Activated CD8-positive, alpha-beta T cell treated with anti-CD3 and anti-CD28 coated beads for 36 hours (primary cell): Measurements from ENCODE around the gene TRAFD1. TPM values are rescaled to one million over a fixed set of nuclear protein-coding genes. Genes with fewer than 3 reads are reported as not detected.

ENCODE experiments used
- ATAC-seq: fragments of 200-7000 bp; cut with Tn5 transposase; one replicate; pipeline ENCODE4 v1.10.0; 2021; ENCODE audit warnings: mild to moderate bottlenecking, moderate library complexity
- CTCF ChIA-PET: fragments of 350-600 bp; sonication (Branson Sonifier 250); formaldehyde crosslinking; loops from one replicate; lab custom pipeline; 2021; ENCODE audit warnings: antibody characterized with exemption; lab: Charles Lee
- POLR2A ChIA-PET: fragments of 350-600 bp; sonication (Branson Sonifier 250); formaldehyde crosslinking; loops from one replicate; lab custom pipeline; 2021; ENCODE audit warnings: antibody characterized with exemption; lab: Charles Lee
- DNase-seq: peaks from one replicate; pipeline ENCODE4 v3.0.0-alpha.2; 2020
- H3K27ac Mint-ChIP-seq: one replicate; pipeline ENCODE4 v1.8.0; 2021; ENCODE audit warnings: mild to moderate bottlenecking, mixed read lengths
- H3K27me3 Mint-ChIP-seq: one replicate; pipeline ENCODE4 v1.8.0; 2021; ENCODE audit warnings: mixed read lengths
- H3K36me3 Mint-ChIP-seq: one replicate; pipeline ENCODE4 v1.8.0; 2021; ENCODE audit warnings: low read depth, mixed read lengths
- H3K4me1 Mint-ChIP-seq: one replicate; pipeline ENCODE4 v1.8.0; 2021; ENCODE audit warnings: low read depth, mixed read lengths
- H3K4me3 Mint-ChIP-seq: one replicate; pipeline ENCODE4 v1.8.0; 2021; ENCODE audit warnings: mild to moderate bottlenecking, moderate library complexity, mixed read lengths
- H3K9me3 Mint-ChIP-seq: one replicate; pipeline ENCODE4 v1.8.0; 2021; ENCODE audit warnings: mixed read lengths
- CTCF ChIP-seq: fragments of 200-600 bp; IDR thresholded peaks from one replicate; pipeline ENCODE4 v1.8.0; 2022; ENCODE audit warnings: antibody characterized with exemption, mild to moderate bottlenecking
- intact Hi-C: fragments of 100-400 bp; cut with micrococcal nuclease; formaldehyde crosslinking; loops from one replicate; pipeline ENCODE4 v1.10.0; 2022
- total RNA-seq, 2 experiments: library from RNA; stranded (reverse); gene quantifications; one replicate each; pipeline ENCODE4 v1.2.3, GENCODE V29; 2021

Gene TRAFD1
- total RNA-seq, 2 experiments from 2014 or later = 34.6 to 35.8 TPM

- ChIA-PET CTCF (interaction anchor here (1.0 to 2.1 kb wide), 3 partner anchors 10 to 261 kb away, joined by 4 to 8 read pairs (median 5); no protein-coding TSS in a partner anchor), POLR2A (interaction anchor here (0.6 to 8.3 kb wide), 11 partner anchors 12 to 284 kb away, joined by 3 to 117 read pairs (median 5); partner anchors contain the start of gene NAA25)
- DNase-seq = peak; percentile 20
- no peak for ATAC-seq
- Mint-ChIP-seq H3K4me3 (peak overlapping the region; percentile 85), H3K36me3 (peaks cover 4% of the 10 kb centered on the region), H3K4me1 (peaks cover 37% of the 10 kb centered on the region), H3K27me3 (no peaks in the 10 kb centered on the region), H3K27ac (peak overlapping the region; percentile 75), H3K9me3 (no peaks in the 10 kb centered on the region)
- intact Hi-C loops = no loop called here
- no peak for TF ChIP-seq CTCF
These were observed 659 bp downstream of the TRAFD1 start for GRCh38 chr12:112126000-112126438.

GRCh38 chr12:112126911-112127310 is 1.6 kb downstream of the TRAFD1 start:
- Mint-ChIP-seq H3K27me3 (no peaks in the 10 kb centered on the region), H3K4me3 (peak overlapping the region; percentile 85), H3K9me3 (no peaks in the 10 kb centered on the region), H3K36me3 (peaks cover 9% of the 10 kb centered on the region), H3K4me1 (peaks cover 46% of the 10 kb centered on the region), H3K27ac (peak overlapping the region; percentile 75)
- ChIA-PET CTCF (interaction anchor here (2.1 kb wide), 1 partner anchor 11 kb away, joined by 8 read pairs; no protein-coding TSS in a partner anchor), POLR2A (interaction anchor here (0.8 to 8.3 kb wide), 5 partner anchors 13 to 113 kb away, joined by 3 to 117 read pairs (median 8); partner anchors contain the start of gene NAA25)
- intact Hi-C loops = no loop called here
- ATAC-seq (no peak), DNase-seq (no peak)
- TF ChIP-seq CTCF = no peak

- intact Hi-C loops = no loop called here
- no peak for DNase-seq
- ATAC-seq = peak; percentile 69
- POLR2A ChIA-PET = interaction anchor here (1.0 to 4.2 kb wide), 9 partner anchors 10 to 116 kb away, joined by 3 to 64 read pairs (median 4); partner anchors contain the start of gene NAA25
- Mint-ChIP-seq H3K27ac (peak overlapping the region; percentile 89), H3K36me3 (peaks cover 11% of the 10 kb centered on the region), H3K9me3 (no peaks in the 10 kb centered on the region), H3K27me3 (no peaks in the 10 kb centered on the region), H3K4me3 (peak overlapping the region; percentile 57), H3K4me1 (peaks cover 53% of the 10 kb centered on the region)
- CTCF ChIA-PET = interaction anchor here (0.8 to 1.5 kb wide), 7 partner anchors 19 to 284 kb away, joined by 3 to 6 read pairs (median 4); no protein-coding TSS in a partner anchor
- no peak for TF ChIP-seq CTCF
These were observed 5.2 kb downstream of the TRAFD1 start for GRCh38 chr12:112130441-112130998.

GRCh38 chr12:112131686-112132085 is 6.3 kb downstream of the TRAFD1 start:
- ChIA-PET POLR2A (interaction anchor here (0.8 to 4.2 kb wide), 5 partner anchors 12 to 117 kb away, joined by 3 to 64 read pairs (median 5); partner anchors contain the start of gene NAA25), CTCF (interaction anchor here (1.5 to 1.9 kb wide), 3 partner anchors 22 to 283 kb away, joined by 4 to 6 read pairs (median 4); partner anchors contain the start of gene NAA25)
- Mint-ChIP-seq H3K27ac (peak overlapping the region; percentile 89), H3K4me3 (no peak overlapping the region), H3K27me3 (no peaks in the 10 kb centered on the region), H3K36me3 (peaks cover 11% of the 10 kb centered on the region), H3K4me1 (peaks cover 49% of the 10 kb centered on the region), H3K9me3 (no peaks in the 10 kb centered on the region)
- intact Hi-C loops = no loop called here
- no peak for TF ChIP-seq CTCF
- DNase-seq (no peak), ATAC-seq (no peak)

- peaks cover 35% of the 10 kb centered on the region for H3K4me1 Mint-ChIP-seq
- H3K36me3 Mint-ChIP-seq = peaks cover 8% of the 10 kb centered on the region
- ChIA-PET POLR2A (interaction anchor here (1.3 to 4.2 kb wide), 3 partner anchors 10 to 31 kb away, joined by 4 to 64 read pairs (median 8); partner anchors contain the start of gene NAA25), CTCF (interaction anchor here (1.1 to 1.9 kb wide), 4 partner anchors 24 to 256 kb away, joined by 4 to 6 read pairs (median 4); partner anchors contain the start of gene NAA25)
- no peak overlapping the region for H3K4me3 Mint-ChIP-seq
- no peaks in the 10 kb centered on the region for H3K27me3 Mint-ChIP-seq
- TF ChIP-seq CTCF = no peak
- no peak overlapping the region for H3K27ac Mint-ChIP-seq
- no peak for DNase-seq
- no peak for ATAC-seq
- intact Hi-C loops = no loop called here
- no peaks in the 10 kb centered on the region for H3K9me3 Mint-ChIP-seq
These were observed 8.1 kb downstream of the TRAFD1 start for GRCh38 chr12:112133418-112133817.
